ENCODE results near the gene HIBADH. TPM values are rescaled to one million over a fixed set of nuclear protein-coding genes. Genes with fewer than 3 reads are reported as not detected.
A peak's percentile ranks its signal among the peaks of the same experiment; 100 is the strongest.

Gene HIBADH
- total RNA-seq, result 38.1 TPM

DNA sequence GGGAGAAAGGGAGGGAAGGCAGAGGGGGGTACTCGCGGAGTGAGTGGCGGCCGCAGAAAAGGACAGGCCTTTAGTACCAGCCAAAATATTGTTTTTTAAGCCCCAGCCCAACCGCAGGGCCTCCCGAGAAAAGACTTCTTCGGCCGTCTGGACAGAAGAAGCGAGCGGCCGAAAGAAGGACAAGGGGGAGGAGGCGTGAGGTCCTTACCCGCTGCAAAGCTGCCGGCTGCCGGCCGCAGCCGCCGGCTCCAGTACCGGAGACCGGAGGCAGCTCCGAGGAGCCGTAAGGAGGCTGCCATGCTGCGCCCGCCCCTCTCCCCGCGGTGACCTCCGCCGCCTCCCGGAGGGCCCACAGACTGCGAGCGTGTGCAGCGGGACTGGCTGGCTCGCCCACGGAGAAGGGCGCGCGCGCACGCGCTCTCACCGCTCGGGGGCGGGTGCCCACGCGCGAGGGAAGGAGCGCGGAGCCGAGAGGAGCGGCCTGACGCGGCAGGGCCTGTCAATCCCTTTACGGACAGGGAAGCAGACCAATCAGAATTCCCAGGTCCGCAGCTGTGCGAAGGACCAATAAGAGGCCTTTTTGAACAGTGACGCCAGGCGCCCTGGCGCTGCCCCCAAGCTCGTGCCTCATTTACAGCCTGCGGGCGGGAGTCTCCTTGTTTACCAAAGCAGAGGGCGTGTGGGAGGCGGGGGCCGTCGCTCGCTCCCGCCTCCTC, at the start of gene HIBADH:
Gene HIBADH (minus strand): TSS at position 394 of the 716 bp plus-strand sequence. CDS start 95 bp downstream, at position 299.
- Histone ChIP-seq H3K27ac (peak within 1 kb of the TSS; percentile 97), H3K4me1 (peaks cover 27% of the 10 kb centered on the region), H3K4me3 (peak within 1 kb of the TSS; percentile 83 to 91), H3K27me3 (no peaks in the 10 kb centered on the region), H3K9me3 (no peaks in the 10 kb centered on the region), H3K36me3 (no peaks in the 10 kb centered on the region)
- TF ChIP-seq, protein P1, sequence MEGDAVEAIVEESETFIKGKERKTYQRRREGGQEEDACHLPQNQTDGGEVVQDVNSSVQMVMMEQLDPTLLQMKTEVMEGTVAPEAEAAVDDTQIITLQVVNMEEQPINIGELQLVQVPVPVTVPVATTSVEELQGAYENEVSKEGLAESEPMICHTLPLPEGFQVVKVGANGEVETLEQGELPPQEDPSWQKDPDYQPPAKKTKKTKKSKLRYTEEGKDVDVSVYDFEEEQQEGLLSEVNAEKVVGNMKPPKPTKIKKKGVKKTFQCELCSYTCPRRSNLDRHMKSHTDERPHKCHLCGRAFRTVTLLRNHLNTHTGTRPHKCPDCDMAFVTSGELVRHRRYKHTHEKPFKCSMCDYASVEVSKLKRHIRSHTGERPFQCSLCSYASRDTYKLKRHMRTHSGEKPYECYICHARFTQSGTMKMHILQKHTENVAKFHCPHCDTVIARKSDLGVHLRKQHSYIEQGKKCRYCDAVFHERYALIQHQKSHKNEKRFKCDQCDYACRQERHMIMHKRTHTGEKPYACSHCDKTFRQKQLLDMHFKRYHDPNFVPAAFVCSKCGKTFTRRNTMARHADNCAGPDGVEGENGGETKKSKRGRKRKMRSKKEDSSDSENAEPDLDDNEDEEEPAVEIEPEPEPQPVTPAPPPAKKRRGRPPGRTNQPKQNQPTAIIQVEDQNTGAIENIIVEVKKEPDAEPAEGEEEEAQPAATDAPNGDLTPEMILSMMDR (IDR thresholded peaks at IDR 0.05), result peak in 1 of 3 experiments; percentile 42
- TF ChIP-seq POLR2A (IDR thresholded peaks at IDR 0.05) (peak in 1 of 2 donors; percentile 98), POLR2AphosphoS5 (IDR thresholded peaks at IDR 0.05; ENCODE audit: insufficient read depth in 1 of 2, low read depth in 1 of 2) (peak; percentile 96 to 99)
- DNase-seq (ENCODE audit: extremely low spot score in 2 of 2), result peak; percentile 99 to 100
- intact Hi-C loops (cut with DNase I), result no loop called here

DNA sequence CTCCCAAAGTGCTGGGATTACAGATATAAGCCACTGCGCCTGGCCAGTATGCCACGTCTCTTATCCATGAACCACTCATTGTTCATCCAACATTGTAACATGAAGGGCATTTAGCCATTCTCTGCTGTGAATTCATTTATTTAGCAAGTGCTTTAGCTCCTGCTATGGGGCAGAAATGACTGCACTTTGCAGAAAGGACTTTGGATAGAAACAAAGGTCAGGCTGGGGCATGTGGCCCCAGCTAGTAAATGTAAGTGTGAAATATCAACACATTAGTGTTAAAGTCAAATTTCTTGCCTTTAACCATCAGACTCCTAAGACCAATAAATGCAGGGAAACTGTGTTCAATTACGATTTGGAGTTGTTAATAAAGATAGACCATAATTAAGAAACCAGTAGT, 49.5 kb upstream of the HIBADH start:
- Histone ChIP-seq H3K36me3 (no peaks in the 10 kb centered on the region), H3K4me3 (no peak overlapping the region), H3K9me3 (no peaks in the 10 kb centered on the region), H3K27me3 (no peaks in the 10 kb centered on the region), H3K4me1 (peaks cover 8% of the 10 kb centered on the region), H3K27ac (no peak overlapping the region)
- intact Hi-C loops (cut with DNase I), result no loop called here
- no peak for DNase-seq (ENCODE audit: extremely low spot score in 2 of 2)
- TF ChIP-seq POLR2AphosphoS5 (IDR thresholded peaks at IDR 0.05; ENCODE audit: insufficient read depth in 1 of 2, low read depth in 1 of 2) (no peak), POLR2A (IDR thresholded peaks at IDR 0.05) (no peak)
- TF ChIP-seq, protein P1 (IDR thresholded peaks at IDR 0.05), result no peak

DNA sequence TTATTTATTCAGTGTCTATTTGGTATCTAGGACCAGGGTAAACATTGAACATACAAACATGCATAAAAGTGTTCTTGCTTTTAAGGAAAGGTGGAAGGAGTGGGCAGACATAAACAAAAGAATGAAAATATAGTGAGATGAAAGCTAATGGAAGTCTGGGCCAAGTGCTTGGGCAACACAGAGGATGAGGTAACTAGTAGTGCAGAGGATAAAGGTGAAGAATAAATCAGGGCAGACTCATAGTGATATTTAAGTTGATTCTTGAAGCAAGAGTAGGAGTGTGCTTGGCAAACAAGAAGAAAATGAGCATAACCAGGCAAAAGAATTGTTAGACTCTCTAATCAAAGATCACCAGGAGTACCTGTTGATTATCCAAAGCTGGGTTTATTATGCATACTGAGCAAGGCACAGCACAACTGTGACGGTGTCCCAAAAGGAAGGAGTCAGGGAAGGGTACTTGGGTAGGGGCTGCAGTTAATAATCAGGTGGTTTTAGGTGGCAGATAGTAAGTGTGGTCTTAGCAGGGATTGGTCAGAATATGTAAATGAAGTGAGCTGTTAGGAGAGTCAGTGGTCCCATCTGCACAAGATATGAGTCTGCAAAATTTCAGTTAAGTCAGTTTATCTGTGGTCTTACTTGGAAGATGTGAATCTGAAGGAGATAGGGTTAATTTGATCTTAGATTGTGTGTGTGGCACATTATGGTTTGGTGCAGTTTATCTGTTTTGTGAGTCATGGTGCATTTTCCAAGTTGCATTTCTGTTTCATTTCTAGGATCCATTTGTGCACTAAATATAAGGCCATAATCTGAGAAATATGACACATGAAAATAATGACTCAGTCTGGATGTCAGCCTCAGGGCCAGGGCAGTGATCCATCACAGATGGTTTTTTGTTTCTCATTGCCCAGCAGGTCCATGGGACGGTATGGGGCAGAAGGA, 46.7 kb upstream of the HIBADH start:
- Histone ChIP-seq H3K27ac (no peak overlapping the region), H3K27me3 (no peaks in the 10 kb centered on the region), H3K9me3 (no peaks in the 10 kb centered on the region), H3K36me3 (no peaks in the 10 kb centered on the region), H3K4me1 (peaks cover 8% of the 10 kb centered on the region), H3K4me3 (no peak overlapping the region)
- DNase-seq (ENCODE audit: extremely low spot score in 2 of 2), result no peak
- TF ChIP-seq POLR2A (IDR thresholded peaks at IDR 0.05), result no peak
- TF ChIP-seq, protein P1 (IDR thresholded peaks at IDR 0.05), result no peak
- TF ChIP-seq POLR2AphosphoS5 (IDR thresholded peaks at IDR 0.05; ENCODE audit: insufficient read depth in 1 of 2, low read depth in 1 of 2), result no peak
- intact Hi-C loops (cut with DNase I), result no loop called here

DNA sequence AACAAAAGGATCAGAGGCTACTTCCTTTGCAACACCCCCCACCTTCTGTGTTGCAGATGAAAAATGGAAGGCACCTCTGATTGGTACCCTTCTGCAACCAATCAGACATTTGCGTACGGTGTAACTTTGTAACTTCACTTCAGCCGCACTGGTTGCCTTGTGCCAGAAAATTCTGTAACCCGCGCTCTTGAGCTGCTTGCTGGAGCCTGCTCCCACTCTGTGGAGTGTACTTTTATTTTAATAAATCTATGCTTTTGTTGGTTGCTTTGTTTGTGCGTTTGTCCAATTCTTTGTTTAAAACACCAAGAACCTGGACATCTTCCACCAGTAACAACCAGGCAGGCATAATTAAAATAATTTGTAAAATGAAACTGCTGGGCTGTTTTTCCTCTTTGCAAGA, 45.8 kb upstream of the HIBADH start:
- H3K36me3 ChIP-seq, result no peaks in the 10 kb centered on the region
- no peaks in the 10 kb centered on the region for H3K27me3 ChIP-seq
- no peak overlapping the region for H3K27ac ChIP-seq
- no peaks in the 10 kb centered on the region for H3K9me3 ChIP-seq
- DNase-seq (ENCODE audit: extremely low spot score in 2 of 2), result no peak
- intact Hi-C loops (cut with DNase I), result no loop called here
- H3K4me3 ChIP-seq, result no peak overlapping the region
- TF ChIP-seq POLR2AphosphoS5 (IDR thresholded peaks at IDR 0.05; ENCODE audit: insufficient read depth in 1 of 2, low read depth in 1 of 2) (no peak), POLR2A (IDR thresholded peaks at IDR 0.05) (no peak)
- TF ChIP-seq, protein P1 (IDR thresholded peaks at IDR 0.05), result no peak
- peaks cover 8% of the 10 kb centered on the region for H3K4me1 ChIP-seq

Data from vagina (tissue), 2 donors.